ENCODE results near the gene SEMA3A.

The SEMA3A gene

DNA sequence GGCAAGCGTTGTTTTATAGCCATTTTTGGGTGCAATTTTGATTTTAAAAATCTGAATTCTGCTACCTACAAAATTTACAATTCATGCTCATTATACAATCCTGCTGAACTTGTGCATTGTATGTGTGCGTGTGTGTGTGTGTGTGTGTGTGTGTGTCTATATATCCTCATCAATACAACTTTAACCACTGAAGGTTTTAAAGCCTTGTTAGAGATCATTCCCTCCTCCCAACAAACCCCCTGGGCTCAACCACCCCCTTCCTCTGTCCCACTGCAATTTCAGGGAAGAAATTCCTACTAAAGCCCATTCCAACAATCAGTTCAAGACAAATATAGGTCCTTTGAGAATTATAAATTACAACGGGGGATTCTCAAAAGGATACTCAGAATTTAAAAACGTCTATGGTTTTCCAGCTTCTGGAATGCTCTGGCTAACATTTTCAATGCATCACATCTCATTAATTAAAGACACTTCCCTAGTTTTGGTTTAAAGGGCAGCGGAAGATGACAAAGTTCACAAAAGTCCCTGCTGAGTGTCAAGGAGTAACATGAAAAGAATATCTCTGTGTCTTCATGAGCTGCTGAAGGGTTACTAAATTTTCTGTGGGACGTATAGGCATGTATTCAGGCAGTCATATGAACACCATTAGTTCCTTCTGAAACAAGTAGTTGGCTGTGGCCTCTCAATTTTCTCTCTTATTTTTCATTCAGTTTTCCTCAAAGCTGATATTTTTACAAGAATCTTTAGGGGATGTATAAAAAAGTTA is 889 bp upstream of the SEMA3A start:
- DNase-seq: no peak

DNA sequence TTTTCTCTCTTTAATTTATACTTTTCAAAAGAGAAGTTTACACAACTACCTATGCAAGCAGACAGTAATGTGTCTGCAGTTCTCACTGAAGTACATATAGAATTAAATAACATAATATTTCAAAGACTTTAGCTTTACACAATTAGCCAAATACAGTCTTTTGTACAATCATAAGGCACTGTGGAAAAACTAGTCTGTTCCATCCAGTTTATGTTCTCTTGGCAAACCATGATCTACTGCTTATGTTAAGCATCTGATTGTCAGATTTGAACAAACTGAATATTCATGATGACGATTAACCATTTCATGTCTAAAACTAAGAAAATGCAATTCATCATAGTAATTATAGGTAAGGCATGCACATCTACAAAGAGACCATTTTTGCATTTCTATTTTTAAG is 842 bp downstream of the SEMA3A start:
- DNase-seq: no peak

DNA sequence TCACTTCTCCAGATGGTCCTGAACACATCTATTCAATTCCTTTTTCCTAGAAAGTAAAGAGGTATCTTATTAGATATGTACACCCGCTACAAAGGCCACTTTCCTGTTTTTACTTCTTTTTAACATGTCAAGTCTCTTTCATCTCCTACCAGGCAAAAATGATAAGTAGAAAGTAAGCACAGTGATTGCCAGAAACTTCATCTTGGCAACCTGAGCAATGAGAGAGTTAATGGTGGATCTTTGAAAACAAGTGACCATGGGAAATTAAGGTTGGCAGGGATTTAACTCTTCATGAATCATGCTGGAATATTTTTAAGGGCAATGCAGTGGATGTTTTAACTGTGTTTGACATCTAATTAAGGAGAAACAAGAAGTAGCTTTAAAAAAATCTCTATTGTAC is 2.7 kb downstream of the SEMA3A start:
- DNase-seq: no peak

DNA sequence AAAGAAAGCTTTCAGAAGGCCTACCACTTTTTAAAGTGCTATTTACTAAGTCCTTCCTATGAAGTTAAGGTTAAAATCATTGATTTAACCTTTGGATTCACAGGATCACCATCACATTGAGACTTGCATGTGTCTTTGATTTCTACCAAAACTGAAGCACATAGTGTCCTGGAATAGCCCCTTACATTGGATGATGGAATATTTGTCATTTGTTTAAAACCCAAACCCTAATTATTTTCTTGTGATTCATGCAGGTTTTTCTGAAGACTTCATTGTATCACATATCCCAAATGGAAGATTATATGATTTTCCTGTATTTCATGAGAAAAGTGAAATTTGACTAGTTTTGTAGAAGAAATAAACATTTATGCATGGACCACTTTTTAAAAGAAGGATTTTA is 3.3 kb downstream of the SEMA3A start:
- DNase-seq: no peak

DNA sequence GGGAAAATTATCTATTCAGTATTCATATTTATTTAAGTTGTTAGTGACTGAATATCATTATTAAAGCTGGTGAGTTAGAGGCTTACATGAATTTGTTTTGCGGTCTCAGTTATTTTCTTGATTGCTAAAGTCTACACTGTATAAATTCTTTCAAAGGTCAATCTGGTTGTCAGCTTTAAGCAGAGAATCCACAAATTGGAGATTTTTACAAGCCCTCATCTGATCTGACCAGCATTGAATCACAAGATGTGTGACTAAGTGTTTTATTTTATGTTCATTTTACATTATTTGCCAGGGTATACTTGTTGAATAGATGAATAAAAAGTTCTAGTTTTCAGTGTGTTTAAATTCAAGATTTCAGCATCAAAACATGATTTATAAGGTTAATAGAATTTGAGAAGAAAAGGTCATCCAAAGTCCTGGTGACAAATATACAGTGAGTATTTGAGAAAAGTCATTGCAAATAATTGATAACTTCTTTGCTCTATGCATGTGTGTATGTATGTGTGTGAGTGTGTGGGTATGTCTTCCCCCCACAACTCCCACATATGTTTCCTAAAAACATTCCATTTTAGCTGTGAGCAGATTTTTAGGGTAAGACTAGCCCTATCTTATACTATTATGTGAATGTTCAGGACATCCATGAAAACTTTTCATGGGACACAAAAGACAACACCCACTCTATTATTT is 4.4 kb downstream of the SEMA3A start:
- no peak for DNase-seq

DNA sequence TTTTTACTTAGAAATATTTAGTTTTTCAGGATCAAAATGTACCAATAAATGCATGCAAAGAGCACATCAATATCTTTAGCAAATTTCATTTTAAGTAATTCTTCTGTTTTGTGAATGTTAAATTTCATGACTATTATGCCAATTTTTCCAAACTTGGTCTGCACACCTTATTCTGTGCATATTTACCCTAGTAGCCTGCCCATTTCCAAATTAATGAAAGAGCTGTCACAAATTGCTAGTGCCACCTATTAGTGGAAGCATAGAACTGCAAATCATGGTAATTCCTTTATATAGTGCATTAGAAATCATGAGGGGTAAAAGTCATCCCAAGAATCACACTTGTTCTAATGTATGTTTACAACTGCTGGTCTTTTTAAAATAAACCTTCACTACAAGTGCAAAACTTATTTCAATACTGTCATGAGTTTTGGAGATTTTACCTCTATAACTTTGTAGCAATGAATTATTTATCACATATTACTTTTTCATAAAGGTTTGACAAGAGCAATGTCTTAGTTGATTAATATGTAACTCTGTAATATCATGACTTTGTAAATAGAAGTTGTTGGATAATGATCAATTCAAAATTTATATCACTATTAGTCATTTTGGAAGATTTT is 5.7 kb downstream of the SEMA3A start:
- no peak for DNase-seq

DNA sequence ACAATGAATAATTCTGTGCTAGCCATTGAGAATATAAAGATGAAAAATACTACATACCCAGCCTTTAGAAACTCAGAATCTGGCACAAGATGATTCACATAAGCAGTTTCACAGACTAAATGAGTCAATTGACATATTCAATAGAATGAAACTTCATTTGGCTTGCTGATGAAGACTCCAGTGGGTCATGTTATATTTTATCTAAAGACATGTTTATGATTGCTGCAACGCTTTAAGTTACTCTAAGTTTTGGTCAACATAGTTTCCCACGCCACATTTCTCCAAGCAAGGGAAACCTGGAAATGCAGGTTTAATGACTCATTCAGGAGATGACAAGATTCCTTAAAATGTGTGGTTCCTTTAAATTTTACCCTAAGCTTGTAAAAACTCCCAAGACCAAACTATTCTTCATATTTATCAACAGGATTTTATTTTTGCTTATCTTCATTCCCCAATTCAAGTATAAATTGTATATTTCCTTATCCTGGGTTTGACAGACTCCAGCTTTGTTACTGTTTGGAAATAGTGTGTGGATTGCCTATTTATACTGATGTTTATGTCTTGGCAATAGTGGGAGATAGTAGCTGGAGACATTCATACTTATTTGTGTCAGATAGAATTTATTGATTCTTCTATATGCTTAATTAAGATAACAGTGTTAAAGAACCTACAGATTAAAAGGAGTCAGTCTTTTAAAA is 6.6 kb downstream of the SEMA3A start:
- DNase-seq: no peak

DNA sequence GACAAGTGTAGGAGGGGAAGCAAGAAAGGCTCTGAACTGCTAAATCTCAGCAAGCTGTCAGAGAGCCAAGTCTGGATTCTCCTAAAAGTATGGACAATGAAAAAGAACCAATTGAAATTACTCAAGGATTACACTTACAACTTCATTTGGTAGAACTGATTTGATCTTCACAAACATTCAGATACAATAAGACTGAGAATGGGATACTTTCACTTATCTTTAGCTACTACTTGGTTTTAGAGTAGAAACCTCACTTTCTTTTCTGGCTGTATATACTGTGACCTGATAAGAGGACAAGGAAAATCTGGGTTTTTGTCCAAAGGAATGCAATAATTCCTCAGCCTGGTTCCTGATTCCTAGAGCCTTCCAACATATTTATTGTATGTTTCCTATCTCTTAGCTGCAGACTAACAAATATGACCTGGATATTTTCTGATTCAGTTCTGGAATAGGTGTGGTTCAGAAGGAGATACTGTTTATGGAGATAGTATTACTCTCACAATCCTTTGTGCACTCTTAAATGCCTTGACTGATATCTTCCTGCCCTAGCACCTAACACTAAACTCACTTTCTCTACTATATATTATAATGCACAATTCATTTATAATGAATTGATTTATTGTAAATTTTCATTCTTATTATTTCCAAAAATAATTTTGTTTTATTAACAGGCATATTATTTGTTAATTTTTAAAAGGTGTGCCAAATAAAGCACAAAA is 7.3 kb downstream of the SEMA3A start:
- no peak for DNase-seq

DNA sequence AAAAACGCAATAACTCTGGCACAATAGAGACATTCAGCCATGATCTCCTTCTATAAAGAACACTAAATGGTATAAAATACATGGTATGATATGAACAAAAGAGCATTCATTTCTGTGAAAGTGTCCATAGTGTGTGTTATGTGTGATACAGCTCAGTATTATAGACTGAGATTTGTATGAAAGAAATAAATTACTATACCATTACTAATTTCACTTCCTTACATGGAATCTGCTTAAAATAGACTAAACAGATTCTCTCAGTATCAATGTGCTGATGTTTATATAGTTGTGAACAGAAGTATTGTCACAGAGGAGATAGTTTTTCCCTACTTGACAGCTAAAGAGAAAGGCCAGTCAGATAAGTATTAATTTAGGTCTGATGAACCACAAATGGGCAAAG is 10.8 kb downstream of the SEMA3A start:
- DNase-seq: no peak

DNA sequence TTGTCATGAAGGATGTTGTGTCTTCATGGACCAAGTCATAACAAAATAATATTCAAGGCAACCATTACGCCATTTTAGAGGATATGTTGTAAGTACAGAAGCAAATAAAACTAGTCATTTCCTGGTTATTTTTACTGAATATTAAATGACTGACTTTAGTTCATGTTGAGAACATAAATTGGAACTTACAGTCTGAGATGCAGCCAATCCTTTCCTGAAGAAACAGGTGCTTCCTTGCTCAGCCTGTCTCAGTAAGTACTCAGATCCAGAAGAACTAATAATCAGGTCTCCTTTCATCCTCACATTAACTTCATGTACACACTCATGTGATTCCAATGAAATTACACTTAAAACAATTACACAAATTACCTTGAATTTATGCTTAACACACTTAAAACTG is 12.3 kb downstream of the SEMA3A start:
- DNase-seq: no peak

DNA sequence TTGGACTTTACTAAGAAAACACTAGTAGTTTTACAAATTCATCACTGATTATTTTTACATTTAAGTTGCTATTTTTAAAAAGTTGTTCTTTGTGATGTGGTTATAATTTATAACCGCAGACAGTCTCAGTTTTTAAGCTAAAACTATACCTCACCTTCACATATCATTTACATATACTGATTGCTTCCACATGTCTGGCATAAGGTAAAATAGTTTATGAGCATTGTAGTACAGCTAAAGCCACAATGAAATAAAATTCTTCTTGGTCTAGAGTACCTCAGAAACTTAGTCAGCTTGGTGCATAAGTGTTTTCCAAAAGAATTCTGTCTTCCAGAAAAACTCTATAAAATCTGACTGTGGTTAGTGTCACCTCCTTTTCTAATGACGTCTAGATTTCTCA is 13.0 kb downstream of the SEMA3A start:
- DNase-seq: no peak

DNA sequence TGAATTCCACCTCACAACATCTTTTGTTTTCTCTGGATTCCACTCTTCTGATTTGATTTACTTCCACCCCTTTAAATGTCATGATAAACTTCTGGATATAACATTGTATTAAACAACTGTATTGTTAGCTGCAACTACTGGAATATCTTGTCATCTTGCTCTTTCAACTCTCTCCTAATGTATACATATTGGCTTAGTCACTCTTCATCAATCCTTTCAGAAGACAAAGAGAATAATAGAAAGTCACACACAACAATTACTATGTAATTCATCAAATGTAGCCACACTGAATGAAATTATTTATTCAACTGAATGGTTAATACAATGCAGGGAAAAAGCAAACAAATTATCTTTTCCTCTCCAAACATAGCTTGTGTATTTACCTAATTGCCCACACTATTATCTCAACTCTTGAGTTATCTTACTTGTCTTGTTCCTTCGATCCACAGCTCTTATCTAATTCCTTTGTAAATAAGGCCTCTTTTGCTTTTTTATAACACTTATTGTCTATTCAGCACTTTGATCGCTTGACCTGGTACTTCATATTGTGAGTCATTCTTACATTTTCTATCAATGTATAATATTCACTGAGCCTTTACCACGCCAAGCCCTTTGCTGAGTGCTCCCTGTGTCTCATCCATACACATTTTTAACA is 16.7 kb downstream of the SEMA3A start:
- DNase-seq: no peak

DNA sequence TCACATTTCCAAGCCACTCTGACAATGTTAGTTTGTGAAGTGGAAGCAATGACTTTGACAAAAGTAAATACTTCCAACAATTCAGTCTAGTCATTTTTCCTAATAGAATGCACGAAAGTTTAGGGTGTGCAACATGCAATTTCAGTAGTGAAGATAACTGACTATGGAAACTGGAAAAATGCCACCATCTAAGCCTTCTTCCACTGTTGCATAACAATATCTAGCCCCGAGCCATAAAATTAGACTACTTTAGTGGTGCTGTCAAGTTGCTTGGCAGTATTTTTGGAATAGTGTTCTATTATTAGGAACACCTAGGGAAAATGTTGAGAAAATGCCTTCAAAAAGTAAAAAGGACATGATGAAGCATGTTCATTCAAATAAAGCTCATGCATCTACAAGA is 17.9 kb downstream of the SEMA3A start:
- no peak for DNase-seq

DNA sequence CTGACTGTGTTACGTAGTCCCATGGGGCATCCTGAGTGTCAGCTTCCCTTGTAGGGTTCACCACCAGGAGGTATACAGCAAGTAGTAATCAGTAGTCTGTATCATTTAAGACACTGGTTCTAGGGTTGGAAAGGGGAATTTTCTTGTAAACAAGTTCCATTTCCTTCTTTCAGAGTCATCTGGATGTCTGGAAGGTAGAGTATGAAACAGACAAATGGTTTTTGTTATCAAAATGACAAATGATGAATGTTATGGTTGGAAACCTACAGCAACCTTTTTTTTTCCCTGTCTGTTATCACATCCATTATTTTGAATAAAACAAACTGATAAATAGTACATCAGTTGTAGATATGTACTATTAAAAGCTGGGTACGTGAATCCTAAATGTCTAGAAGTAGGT is 19.1 kb downstream of the SEMA3A start:
- DNase-seq: no peak

DNA sequence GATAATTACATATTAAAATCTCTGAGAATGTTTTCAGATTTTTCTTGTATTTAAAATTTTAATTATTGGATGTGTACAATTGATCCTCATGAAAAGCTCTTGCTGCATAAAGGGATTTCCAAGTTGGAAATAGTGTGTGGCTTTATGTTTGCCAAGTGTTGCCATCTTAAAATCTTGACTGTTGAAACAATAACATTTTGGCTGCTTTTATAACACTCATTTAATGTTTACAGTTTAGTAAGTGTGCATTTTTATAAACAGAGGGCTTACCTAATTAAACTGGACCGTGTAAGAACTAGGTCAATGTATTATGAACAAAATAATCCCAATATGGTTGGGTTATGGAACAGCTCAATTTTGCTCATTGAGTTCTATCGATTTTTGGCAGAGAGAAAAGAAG is 23.9 kb downstream of the SEMA3A start:
- no peak for DNase-seq

DNA sequence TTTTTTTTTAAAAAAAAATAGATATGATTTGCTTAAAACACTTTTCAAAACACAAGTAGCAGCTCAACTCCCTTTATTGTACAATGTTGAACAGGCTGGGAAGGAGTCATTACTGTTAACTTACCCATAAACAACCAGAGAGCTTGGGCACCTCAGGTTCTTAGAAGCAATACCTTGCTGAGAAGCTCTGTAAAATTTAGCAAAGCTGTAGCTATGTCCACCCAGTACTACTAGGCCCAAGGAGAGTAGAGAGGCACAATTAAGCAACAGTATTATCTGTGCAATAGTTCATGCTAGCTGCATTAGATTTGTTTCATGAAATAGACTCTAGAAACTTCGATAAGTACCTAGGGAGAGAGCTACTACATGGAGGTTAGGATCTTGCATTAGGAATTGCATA is 32.0 kb downstream of the SEMA3A start:
- DNase-seq: no peak

DNA sequence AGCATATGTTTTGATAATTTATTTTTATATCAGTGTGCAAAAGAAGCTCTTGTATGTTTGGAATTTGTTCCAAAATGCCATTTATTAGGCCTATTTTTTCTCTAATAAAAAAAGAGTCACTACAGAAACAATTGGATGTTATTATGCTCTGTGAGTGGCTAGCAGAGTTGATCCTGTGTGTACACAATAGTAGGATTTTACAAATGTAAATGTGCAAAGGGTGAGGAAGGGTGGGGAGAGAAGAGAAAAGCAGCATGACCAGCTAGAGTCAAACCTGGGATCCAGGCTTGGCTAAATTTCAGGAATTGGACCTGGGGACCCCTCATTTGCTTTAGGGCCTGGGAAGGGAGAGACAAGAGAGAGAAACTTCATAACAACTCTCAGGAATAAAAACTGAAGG is 32.5 kb downstream of the SEMA3A start:
- no peak for DNase-seq

DNA sequence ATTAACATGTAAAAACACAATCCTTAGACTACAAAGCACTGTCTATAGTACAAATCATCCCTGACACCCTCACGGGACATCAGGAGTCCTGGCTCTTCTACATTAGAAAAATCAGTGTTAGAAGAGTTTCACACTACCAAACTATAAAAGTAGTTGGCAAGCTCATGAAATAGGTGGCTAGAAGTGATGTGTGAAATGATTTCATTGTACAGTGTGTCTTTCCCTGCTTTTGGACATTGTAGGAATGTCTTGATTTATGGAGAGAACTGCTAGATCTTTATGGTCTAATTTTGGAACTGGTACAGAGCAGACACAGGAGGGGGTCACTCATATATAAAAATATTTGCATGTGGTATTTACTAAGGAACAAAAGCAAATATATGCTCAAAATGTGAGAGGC is 33.2 kb downstream of the SEMA3A start:
- DNase-seq: no peak

DNA sequence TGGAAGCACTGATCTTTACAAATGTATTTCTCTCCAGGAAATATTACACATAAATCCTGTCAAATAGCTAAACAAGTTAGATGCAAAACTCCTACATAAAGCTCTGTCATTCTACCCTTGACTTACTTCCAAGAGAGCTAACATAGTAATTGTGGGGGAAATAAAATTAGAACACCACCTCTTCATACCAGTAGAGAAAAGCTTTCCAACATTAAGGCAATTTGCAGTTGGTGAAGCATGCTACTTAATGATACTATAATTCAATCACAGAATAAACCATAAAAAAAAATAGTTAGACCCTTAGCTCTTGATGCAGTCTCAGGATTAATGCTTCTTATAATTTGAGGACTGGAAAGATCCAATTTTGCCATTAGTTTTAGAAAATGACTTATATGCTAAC is 35.2 kb downstream of the SEMA3A start:
- DNase-seq: no peak

DNA sequence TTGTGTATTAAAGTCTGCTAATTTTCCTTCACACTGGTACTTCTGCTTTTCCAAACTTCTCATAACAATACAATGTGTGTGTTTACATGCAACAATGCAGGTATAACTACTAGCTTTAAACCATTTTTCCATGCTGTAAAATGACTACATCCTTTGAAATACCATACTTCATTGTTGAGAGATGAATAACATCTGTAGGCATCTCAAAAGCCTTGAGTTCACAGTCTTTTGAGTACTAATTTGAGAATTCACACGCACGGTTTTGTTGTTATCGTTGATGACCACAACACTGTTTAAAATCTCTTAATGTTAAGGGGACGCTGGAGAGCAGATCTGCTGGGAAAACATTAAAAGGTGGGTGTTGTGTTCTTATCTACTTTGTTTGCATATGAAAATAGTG is 37.4 kb downstream of the SEMA3A start:
- no peak for DNase-seq

DNA sequence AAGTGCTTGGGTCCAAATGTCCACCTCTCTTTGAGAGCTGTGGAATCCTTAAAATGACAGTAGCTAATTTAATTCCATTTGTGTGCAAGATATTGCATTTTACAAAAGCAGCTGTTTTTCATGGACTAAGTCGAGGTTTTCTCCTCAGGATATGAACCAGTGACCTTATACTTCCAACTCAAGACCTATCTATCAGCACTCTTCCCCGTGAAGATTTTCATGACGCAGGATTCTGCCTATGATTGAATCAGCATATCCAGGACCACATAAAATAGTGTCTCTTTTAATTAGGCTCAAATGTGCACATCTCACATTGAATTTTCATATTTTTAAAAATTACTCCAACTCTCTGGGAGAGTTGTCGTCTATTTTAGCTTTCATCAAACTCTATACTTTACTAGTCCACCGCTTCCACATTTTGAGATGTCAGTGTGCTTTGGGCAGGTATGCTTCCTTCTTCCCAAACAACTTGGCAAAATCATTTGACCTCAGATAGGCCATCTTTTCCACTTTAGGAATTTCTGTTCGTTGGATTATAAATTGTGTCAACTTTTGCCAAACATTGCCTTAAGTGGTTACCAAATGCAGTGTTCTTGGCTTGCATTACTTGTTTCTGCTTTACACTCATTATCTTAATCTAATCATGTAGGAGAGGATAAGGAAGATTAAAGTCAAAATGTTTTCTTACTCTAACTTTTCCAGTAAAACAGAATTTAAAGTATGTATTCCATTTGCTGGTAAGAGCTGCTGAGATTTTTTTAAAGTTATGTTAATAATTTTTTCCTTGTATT is 39.4 kb downstream of the SEMA3A start:
- no peak for DNase-seq

DNA sequence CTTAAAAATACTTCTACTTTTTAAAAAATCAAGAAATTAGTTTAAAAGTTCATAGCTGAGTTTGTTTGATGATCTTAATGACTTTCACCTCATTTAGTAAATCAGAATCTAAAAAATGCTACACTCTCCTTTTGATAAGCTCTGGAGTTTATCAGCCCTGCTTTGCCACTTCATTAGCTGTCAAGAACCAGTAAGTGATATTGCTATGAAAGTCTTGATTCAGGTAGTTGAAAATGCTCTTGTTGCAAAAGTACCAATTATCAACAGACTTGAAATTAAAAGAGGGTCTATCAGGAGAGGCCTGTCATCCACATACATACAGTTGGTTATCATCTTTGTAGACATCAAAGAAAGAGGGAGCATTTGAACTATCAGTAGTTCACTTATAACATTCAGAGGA is 41.6 kb downstream of the SEMA3A start:
- DNase-seq: no peak
